ENCODE measurements around the gene B4GALNT3. TPM values are rescaled to one million over a fixed set of nuclear protein-coding genes. Genes with fewer than 3 reads are reported as not detected.

Gene B4GALNT3
- total RNA-seq, 2 experiments from 2014 or later = 2.2 to 3.3 TPM

DNA sequence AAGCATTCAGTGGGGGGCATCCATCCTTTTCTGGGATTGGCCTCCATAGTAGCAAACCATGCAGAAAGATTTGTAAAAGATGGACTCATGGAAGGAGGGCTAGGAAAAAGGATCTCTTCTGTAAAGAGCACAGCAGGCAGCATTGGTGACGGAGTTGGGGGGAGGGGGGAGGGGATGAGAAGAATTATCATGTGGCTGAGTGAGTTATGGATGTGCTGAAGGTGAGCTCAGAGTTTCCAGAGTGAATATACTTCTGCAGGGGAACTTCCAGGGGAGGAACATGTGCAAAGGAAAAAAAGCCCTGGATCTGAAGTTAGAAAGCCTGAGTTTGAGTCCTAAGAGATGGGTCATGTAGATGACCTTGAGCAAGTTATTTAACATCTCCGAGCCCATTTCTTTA is 3.9 kb upstream of the B4GALNT3 start:
- H3K27ac Mint-ChIP-seq = no peak overlapping the region
- no peaks in the 10 kb centered on the region for H3K36me3 Mint-ChIP-seq (ENCODE audit: low read depth)
- no peak overlapping the region for H3K4me3 Mint-ChIP-seq
- ATAC-seq = no peak
- intact Hi-C loops (cut with DNase I, micrococcal nuclease) = loop anchor here in 1 of 2 experiments (10.0 kb wide), 1 partner anchor 299 kb away; the partner anchor contains the start of gene WNK1
- ChIA-PET POLR2A (no interaction called here), CTCF (interaction anchor here (0.7 to 10.2 kb wide), 8 partner anchors 13 to 866 kb away, joined by 3 to 130 read pairs (median 10); no protein-coding TSS in a partner anchor)
- peaks cover 14% of the 10 kb centered on the region for H3K4me1 Mint-ChIP-seq
- no peak for DNase-seq
- peaks cover 14% of the 10 kb centered on the region for H3K27me3 Mint-ChIP-seq
- no peaks in the 10 kb centered on the region for H3K9me3 Mint-ChIP-seq (ENCODE audit: low read depth)

- no peaks in the 10 kb centered on the region for H3K9me3 Mint-ChIP-seq (ENCODE audit: low read depth)
- H3K27me3 Mint-ChIP-seq = peaks cover 26% of the 10 kb centered on the region
- peaks cover 15% of the 10 kb centered on the region for H3K4me1 Mint-ChIP-seq
- DNase-seq (peak; percentile 38), ATAC-seq (peak; percentile 29)
- no peaks in the 10 kb centered on the region for H3K36me3 Mint-ChIP-seq (ENCODE audit: low read depth)
- POLR2A ChIA-PET = no interaction called here
- CTCF ChIA-PET = interaction anchor here (0.6 to 10.2 kb wide), 8 partner anchors 14 to 333 kb away, joined by 3 to 130 read pairs (median 4); no protein-coding TSS in a partner anchor
- intact Hi-C loops (cut with DNase I, micrococcal nuclease) = loop anchor here in 1 of 2 experiments (2.0 to 10.0 kb wide), 2 partner anchors 297 to 491 kb away; partner anchors contain the start of genes RAD52 and WNK1
- H3K4me3 Mint-ChIP-seq = no peak overlapping the region
- no peak overlapping the region for H3K27ac Mint-ChIP-seq
These were observed 2.1 kb upstream of the B4GALNT3 start for GRCh38 chr12:457676-458075.

DNA sequence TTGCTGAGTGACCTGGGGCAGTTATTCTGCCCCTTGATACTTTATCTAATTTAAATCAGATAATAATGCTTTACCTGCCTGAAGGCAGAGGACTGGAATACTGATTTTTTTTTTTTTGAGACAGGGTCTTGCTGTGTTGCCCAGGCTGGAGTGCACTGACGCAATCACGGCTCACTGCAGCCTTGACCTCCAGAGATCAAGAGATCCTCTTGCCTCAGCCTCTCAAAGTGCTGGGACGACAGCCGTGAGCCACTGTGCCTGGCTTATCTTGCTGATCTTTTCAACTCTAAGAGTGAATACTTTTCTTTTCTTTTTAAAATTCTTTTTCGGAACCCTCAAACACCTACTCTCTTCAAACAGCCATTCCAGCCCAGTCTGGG is 699 bp upstream of the B4GALNT3 start:
- H3K36me3 Mint-ChIP-seq (ENCODE audit: low read depth) = no peaks in the 10 kb centered on the region
- CTCF ChIA-PET = interaction anchor here (0.7 to 1.5 kb wide), 2 partner anchors 9 to 17 kb away, joined by 3 to 6 read pairs; no protein-coding TSS in a partner anchor
- peaks cover 15% of the 10 kb centered on the region for H3K4me1 Mint-ChIP-seq
- H3K27me3 Mint-ChIP-seq = peaks cover 26% of the 10 kb centered on the region
- intact Hi-C loops (cut with DNase I, micrococcal nuclease) = loop anchor here in 1 of 2 experiments (2.0 to 10.0 kb wide), 2 partner anchors 296 to 490 kb away; partner anchors contain the start of genes RAD52 and WNK1
- POLR2A ChIA-PET = interaction anchor here (0.6 kb wide), 1 partner anchor 163 kb away, joined by 3 read pairs; no protein-coding TSS in a partner anchor
- ATAC-seq (no peak), DNase-seq (no peak)
- peak overlapping the region; percentile 69 for H3K4me3 Mint-ChIP-seq
- H3K27ac Mint-ChIP-seq = no peak overlapping the region
- H3K9me3 Mint-ChIP-seq (ENCODE audit: low read depth) = no peaks in the 10 kb centered on the region

GRCh38 chr12:460261-461230 is 807 bp downstream of the B4GALNT3 start:
- Mint-ChIP-seq H3K4me1 (peaks cover 15% of the 10 kb centered on the region), H3K27ac (peak overlapping the region; percentile 45), H3K36me3 (ENCODE audit: low read depth) (no peaks in the 10 kb centered on the region), H3K27me3 (peaks cover 26% of the 10 kb centered on the region), H3K9me3 (ENCODE audit: low read depth) (no peaks in the 10 kb centered on the region), H3K4me3 (peak overlapping the region; percentile 74)
- ATAC-seq (peak; percentile 76), DNase-seq (peak; percentile 63)
- ChIA-PET POLR2A (no interaction called here), CTCF (interaction anchor here (0.6 to 4.7 kb wide), 5 partner anchors 7 to 87 kb away, joined by 3 to 27 read pairs (median 4); no protein-coding TSS in a partner anchor)
- intact Hi-C loops (cut with DNase I, micrococcal nuclease) = loop anchor here in 1 of 2 experiments (5.0 kb wide), 1 partner anchor 1132 kb away; the partner anchor contains the start of gene FBXL14

GRCh38 chr12:461425-461824 is 1.7 kb downstream of the B4GALNT3 start:
- peak overlapping the region; percentile 74 for H3K4me3 Mint-ChIP-seq
- intact Hi-C loops (cut with DNase I, micrococcal nuclease) = loop anchor here in 1 of 2 experiments (5.0 kb wide), 1 partner anchor 1131 kb away; the partner anchor contains the start of gene FBXL14
- no peaks in the 10 kb centered on the region for H3K9me3 Mint-ChIP-seq (ENCODE audit: low read depth)
- ATAC-seq (no peak), DNase-seq (no peak)
- peaks cover 15% of the 10 kb centered on the region for H3K4me1 Mint-ChIP-seq
- ChIA-PET POLR2A (no interaction called here), CTCF (interaction anchor here (0.7 to 4.7 kb wide), 5 partner anchors 8 to 86 kb away, joined by 3 to 27 read pairs (median 4); no protein-coding TSS in a partner anchor)
- peaks cover 26% of the 10 kb centered on the region for H3K27me3 Mint-ChIP-seq
- no peak overlapping the region for H3K27ac Mint-ChIP-seq
- no peaks in the 10 kb centered on the region for H3K36me3 Mint-ChIP-seq (ENCODE audit: low read depth)

GRCh38 chr12:462936-463705 is 3.4 kb downstream of the B4GALNT3 start:
- H3K36me3 Mint-ChIP-seq (ENCODE audit: low read depth) = no peaks in the 10 kb centered on the region
- H3K27ac Mint-ChIP-seq = no peak overlapping the region
- no peaks in the 10 kb centered on the region for H3K9me3 Mint-ChIP-seq (ENCODE audit: low read depth)
- CTCF ChIA-PET = interaction anchor here (0.8 to 4.7 kb wide), 4 partner anchors 10 to 84 kb away, joined by 3 to 27 read pairs (median 6); no protein-coding TSS in a partner anchor
- H3K27me3 Mint-ChIP-seq = peaks cover 20% of the 10 kb centered on the region
- intact Hi-C loops (cut with DNase I, micrococcal nuclease) = loop anchor here in 1 of 2 experiments (5.0 kb wide), 1 partner anchor 1129 kb away; the partner anchor contains the start of gene FBXL14
- H3K4me3 Mint-ChIP-seq = no peak overlapping the region
- no peak for ATAC-seq
- DNase-seq = no peak
- H3K4me1 Mint-ChIP-seq = peaks cover 9% of the 10 kb centered on the region
- POLR2A ChIA-PET = interaction anchor here (0.6 kb wide), 1 partner anchor 73 kb away, joined by 3 read pairs; no protein-coding TSS in a partner anchor

DNA sequence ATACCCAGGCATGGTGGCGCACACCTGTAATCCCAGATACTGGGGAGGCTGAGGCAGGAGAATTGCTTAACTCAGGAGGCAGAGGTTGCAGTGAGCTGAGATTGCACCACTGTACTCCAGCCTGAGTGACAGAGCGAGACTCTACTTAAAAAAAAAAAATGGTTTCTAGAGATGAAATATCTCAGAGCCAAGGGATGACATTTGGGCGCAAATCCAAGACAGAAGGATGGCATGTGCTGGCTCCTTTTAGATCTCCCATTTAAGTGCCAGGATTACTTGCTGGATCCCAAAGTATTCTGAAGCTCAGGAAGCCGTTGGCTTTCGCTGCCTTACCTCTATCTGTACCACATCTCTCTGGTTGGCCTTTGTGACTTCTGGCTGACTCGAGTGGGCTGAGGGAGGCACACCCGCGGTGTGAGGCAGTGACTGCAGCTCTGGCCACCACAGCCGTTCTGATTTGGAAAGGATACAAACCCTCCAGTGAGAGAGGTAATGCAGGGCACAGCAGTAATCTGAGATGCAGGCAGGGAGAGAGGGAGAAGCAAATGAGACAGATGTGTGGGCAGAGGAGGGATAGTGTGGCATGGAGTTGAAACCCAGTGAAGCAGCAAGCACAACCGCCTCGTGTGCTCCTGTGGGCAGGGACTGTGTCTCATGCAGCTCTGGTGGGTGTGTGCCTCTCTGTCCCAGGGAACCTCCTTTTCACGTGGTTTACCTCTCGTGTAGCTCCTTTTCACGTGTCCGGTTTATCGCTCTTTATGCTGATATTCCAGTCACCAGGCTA is 4.9 kb downstream of the B4GALNT3 start:
- Mint-ChIP-seq H3K4me3 (no peak overlapping the region), H3K27ac (no peak overlapping the region), H3K4me1 (peaks cover 4% of the 10 kb centered on the region), H3K27me3 (peaks cover 12% of the 10 kb centered on the region), H3K36me3 (ENCODE audit: low read depth) (no peaks in the 10 kb centered on the region), H3K9me3 (ENCODE audit: low read depth) (no peaks in the 10 kb centered on the region)
- intact Hi-C loops (cut with DNase I, micrococcal nuclease) = loop anchor here in 1 of 2 experiments (5.0 kb wide), 1 partner anchor 1128 kb away; the partner anchor contains the start of gene FBXL14
- ChIA-PET CTCF (interaction anchor here (4.7 kb wide), 1 partner anchor 11 kb away, joined by 27 read pairs; no protein-coding TSS in a partner anchor), POLR2A (no interaction called here)
- DNase-seq (no peak), ATAC-seq (no peak)

DNA sequence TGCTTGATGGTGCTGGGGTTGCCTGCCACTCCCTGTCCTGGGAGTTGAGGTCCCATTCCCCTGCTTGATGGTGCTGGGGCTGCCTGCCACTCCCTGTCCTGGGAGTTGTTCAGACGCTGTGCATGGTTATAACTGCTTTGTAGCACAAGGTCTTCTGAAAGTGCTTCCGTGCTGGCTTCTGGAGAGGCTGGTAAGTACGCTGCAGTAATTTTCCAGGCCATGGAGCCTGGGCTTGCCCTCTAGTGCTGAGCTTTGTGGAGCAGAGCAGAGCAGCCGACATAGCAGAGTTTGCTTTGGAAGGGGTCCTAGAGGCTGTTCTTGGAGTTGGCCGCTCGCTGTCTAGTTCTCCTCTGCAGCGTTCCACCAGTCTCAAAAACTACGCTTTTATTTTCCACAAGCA is 6.3 kb downstream of the B4GALNT3 start:
- Mint-ChIP-seq H3K4me3 (no peak overlapping the region), H3K4me1 (peaks cover 2% of the 10 kb centered on the region), H3K36me3 (ENCODE audit: low read depth) (no peaks in the 10 kb centered on the region), H3K9me3 (ENCODE audit: low read depth) (no peaks in the 10 kb centered on the region), H3K27ac (no peak overlapping the region), H3K27me3 (peaks cover 10% of the 10 kb centered on the region)
- ChIA-PET CTCF (interaction anchor here (1.4 kb wide), 1 partner anchor 38 kb away, joined by 3 read pairs; no protein-coding TSS in a partner anchor), POLR2A (no interaction called here)
- no peak for ATAC-seq
- no peak for DNase-seq
- intact Hi-C loops (cut with DNase I, micrococcal nuclease) = no loop called here

GRCh38 chr12:466762-467161 is 7.0 kb downstream of the B4GALNT3 start:
- ATAC-seq (no peak), DNase-seq (no peak)
- H3K4me1 Mint-ChIP-seq = no peaks in the 10 kb centered on the region
- H3K27me3 Mint-ChIP-seq = peaks cover 4% of the 10 kb centered on the region
- CTCF ChIA-PET = interaction anchor here (0.6 to 1.4 kb wide), 3 partner anchors 18 to 72 kb away, joined by 3 to 5 read pairs (median 3); no protein-coding TSS in a partner anchor
- no peak overlapping the region for H3K27ac Mint-ChIP-seq
- POLR2A ChIA-PET = no interaction called here
- intact Hi-C loops (cut with DNase I, micrococcal nuclease) = no loop called here
- H3K9me3 Mint-ChIP-seq (ENCODE audit: low read depth) = no peaks in the 10 kb centered on the region
- H3K36me3 Mint-ChIP-seq (ENCODE audit: low read depth) = no peaks in the 10 kb centered on the region
- no peak overlapping the region for H3K4me3 Mint-ChIP-seq

- ChIA-PET CTCF (interaction anchor here (0.6 to 1.4 kb wide), 4 partner anchors 36 to 112 kb away, joined by 3 to 5 read pairs (median 3); no protein-coding TSS in a partner anchor), POLR2A (interaction anchor here (0.5 to 0.7 kb wide), 3 partner anchors 39 to 466 kb away, joined by 3 to 5 read pairs (median 4); no protein-coding TSS in a partner anchor)
These were observed 7.9 kb downstream of the B4GALNT3 start for GRCh38 chr12:467591-467990.

More at GRCh38 chr12:467591-467990, 7.9 kb downstream of the B4GALNT3 start:
- no peaks in the 10 kb centered on the region for H3K27me3 Mint-ChIP-seq
- no peaks in the 10 kb centered on the region for H3K4me1 Mint-ChIP-seq
- ATAC-seq (no peak), DNase-seq (no peak)
- no peaks in the 10 kb centered on the region for H3K9me3 Mint-ChIP-seq (ENCODE audit: low read depth)
- no peak overlapping the region for H3K4me3 Mint-ChIP-seq
- no peak overlapping the region for H3K27ac Mint-ChIP-seq
- intact Hi-C loops (cut with DNase I, micrococcal nuclease) = no loop called here
- no peaks in the 10 kb centered on the region for H3K36me3 Mint-ChIP-seq (ENCODE audit: low read depth)

Measured in activated CD4-positive, alpha-beta T cell treated with anti-CD3 and anti-CD28 coated beads for 36 hours (primary cell).